Bladder microvascular endothelial cell (primary cell): ENCODE results near the gene ZNF571. TPM values are rescaled to one million over a fixed set of nuclear protein-coding genes. Genes with fewer than 3 reads are reported as not detected.

ENCODE experiments used
- total RNA-seq: library from RNA; depleted of rRNA; stranded (reverse); fragments of >200 nt; gene quantifications from 2 replicates; pipeline ENCODE4 v1.2.3, GENCODE V29; 2014

The ZNF571 gene
- 0.97 and 5.7 TPM in 2 replicates for total RNA-seq

DNA sequence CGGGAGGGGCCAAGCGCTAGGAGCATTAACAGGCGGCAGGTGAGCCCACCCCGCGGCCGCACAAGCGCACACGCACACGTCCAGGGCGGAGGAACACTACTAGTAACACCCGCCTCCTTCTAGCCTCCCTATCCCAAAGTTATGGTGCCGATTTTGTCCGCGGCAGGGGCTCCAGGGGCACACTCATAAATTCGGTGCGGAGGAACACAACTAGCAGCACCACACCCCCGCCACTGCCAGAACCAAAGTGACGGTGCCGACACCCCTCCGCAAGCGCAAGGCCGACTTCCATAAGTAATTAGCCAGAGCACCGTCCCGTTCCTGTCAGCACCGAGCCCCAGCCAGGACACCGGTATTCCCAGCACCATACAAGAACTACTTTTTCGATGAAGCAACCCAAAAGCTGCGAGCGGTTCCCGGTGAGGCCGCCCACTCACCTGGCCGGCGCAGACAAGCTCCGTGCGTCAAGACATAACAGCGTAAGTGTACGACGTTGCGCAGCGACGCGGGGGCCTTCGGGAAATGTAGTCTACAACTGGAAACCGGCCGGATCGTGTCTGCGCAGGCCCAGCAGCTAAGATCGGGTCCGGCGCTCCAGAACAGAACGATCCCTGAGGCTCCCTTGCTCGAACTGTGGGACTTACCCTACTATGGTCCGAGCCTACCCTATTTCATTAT, at the start of gene ZNF571, which contains the start of gene ZNF540:
TSS of gene ZNF571 (minus strand) at position 489 of the 678 bp plus-strand sequence. CDS start 8,116 bp downstream, outside the sequence.
TSS of gene ZNF540 (plus strand) at position 573 of the 678 bp plus-strand sequence. CDS start 3,572 bp downstream, outside the sequence.

Other genes with a start within 250 kb of the ZNF571 start
- 2.9 and 5.6 TPM in 2 replicates for gene ZNF527, start 223.7 kb downstream of the ZNF571 start, total RNA-seq
- 3.7 and 5.9 TPM in 2 replicates for gene ZNF569, start 127.3 kb downstream of the ZNF571 start, total RNA-seq
- gene ZNF570, start 125.4 kb downstream of the ZNF571 start, total RNA-seq: 3.4 and 7.6 TPM in 2 replicates
- gene ZNF793, start 87.9 kb downstream of the ZNF571 start, total RNA-seq: 0.32 and 1.5 TPM in 2 replicates
- 0.16 and 0.63 TPM in 2 replicates for gene ZNF540, start 84 bp upstream of the ZNF571 start, total RNA-seq
- 10.7 and 17.6 TPM in 2 replicates for gene ZFP30, start 60.7 kb upstream of the ZNF571 start, total RNA-seq
- gene ZNF607, start 125.0 kb upstream of the ZNF571 start, total RNA-seq: 2.8 and 5.9 TPM in 2 replicates
- gene ZNF573, start 184.8 kb upstream of the ZNF571 start, total RNA-seq: 3.1 and 5.3 TPM in 2 replicates